KMS-11 (cell line): ENCODE results near the gene ERICH4.

Source experiments
- H2AFZ ChIP-seq: fragments of 200-600 bp; sonication (generic); 2 replicates; pipeline ENCODE4 v1.6.1; 2016; ENCODE audit warnings: antibody characterized with exemption, mixed run types, low read depth
- H3K27ac ChIP-seq: fragments of 200-600 bp; sonication (generic); 2 replicates; pipeline ENCODE4 v1.6.1; 2016; ENCODE audit warnings: mild to moderate bottlenecking, mixed run types
- H3K27me3 ChIP-seq: fragments of 200-600 bp; sonication (generic); 2 replicates; pipeline ENCODE4 v1.6.1; 2017; ENCODE audit warnings: mild to moderate bottlenecking, low read depth, mixed run types, moderate library complexity; ENCODE audit not compliant: insufficient read depth
- H3K36me3 ChIP-seq: fragments of 200-600 bp; sonication (generic); 2 replicates; pipeline ENCODE4 v1.6.1; 2017; ENCODE audit warnings: mild to moderate bottlenecking, mixed run types; ENCODE audit not compliant: insufficient read depth
- H3K4me1 ChIP-seq: fragments of 200-600 bp; sonication (generic); 2 replicates; pipeline ENCODE4 v1.6.1; 2016; ENCODE audit warnings: mild to moderate bottlenecking, low read depth, mixed run types; ENCODE audit not compliant: poor library complexity, severe bottlenecking
- H3K4me2 ChIP-seq: fragments of 200-600 bp; sonication (generic); 2 replicates; pipeline ENCODE4 v1.7.0; 2016; ENCODE audit warnings: mild to moderate bottlenecking, mixed run types
- H3K4me3 ChIP-seq: fragments of 200-600 bp; sonication (generic); IDR thresholded peaks from 2 replicates; pipeline ENCODE4 v1.6.1; 2017; ENCODE audit warnings: low read depth, low read length, mixed read lengths; ENCODE audit not compliant: insufficient read depth
- H3K79me2 ChIP-seq: fragments of 200-600 bp; sonication (generic); 2 replicates; pipeline ENCODE4 v1.6.1; 2016; ENCODE audit warnings: low read depth, mixed run types; ENCODE audit not compliant: insufficient read depth
- H3K9ac ChIP-seq: fragments of 200-600 bp; sonication (generic); 2 replicates; pipeline ENCODE4 v1.6.1; 2016; ENCODE audit warnings: mild to moderate bottlenecking, mixed run types
- H4K20me1 ChIP-seq: fragments of 200-600 bp; sonication (generic); 2 replicates; pipeline ENCODE4 v1.6.1; 2016; ENCODE audit warnings: mild to moderate bottlenecking, mixed run types; ENCODE audit not compliant: insufficient read depth
- CTCF ChIP-seq: fragments of 200-600 bp; sonication (generic); conservative IDR thresholded peaks from 2 replicates; pipeline ENCODE4 v1.6.1; 2017; ENCODE audit warnings: low read depth, mild to moderate bottlenecking, antibody characterized with exemption, low read length, moderate library complexity, mixed read lengths

ERICH4 gene

GRCh38 chr19:41435936-41436673 is 6.9 kb upstream of the ERICH4 start:
- Histone ChIP-seq H3K4me1 (peaks cover 15% of the 10 kb centered on the region), H3K9ac (no peak overlapping the region), H3K27me3 (no peaks in the 10 kb centered on the region), H3K4me3 (no peak overlapping the region), H2AFZ (no peak overlapping the region), H3K4me2 (no peak overlapping the region), H4K20me1 (no peaks in the 10 kb centered on the region), H3K27ac (no peak overlapping the region), H3K79me2 (peaks cover 12% of the 10 kb centered on the region; the same call in 1 of the 2 replicates), H3K36me3 (no peaks in the 10 kb centered on the region)
- no peak for TF ChIP-seq CTCF

GRCh38 chr19:41436674-41436951 is 6.3 kb upstream of the ERICH4 start:
- no peak overlapping the region for H3K4me3 ChIP-seq
- no peak overlapping the region for H3K27ac ChIP-seq
- no peaks in the 10 kb centered on the region for H4K20me1 ChIP-seq
- H2AFZ ChIP-seq, result no peak overlapping the region
- H3K27me3 ChIP-seq, result no peaks in the 10 kb centered on the region
- peaks cover 12% of the 10 kb centered on the region; the same call in 1 of the 2 replicates for H3K79me2 ChIP-seq
- TF ChIP-seq CTCF, result no peak
- no peak overlapping the region for H3K9ac ChIP-seq
- no peaks in the 10 kb centered on the region for H3K36me3 ChIP-seq
- H3K4me2 ChIP-seq, result no peak overlapping the region
- peaks cover 15% of the 10 kb centered on the region for H3K4me1 ChIP-seq

GRCh38 chr19:41437944-41438574 is 4.9 kb upstream of the ERICH4 start:
- no peak overlapping the region for H3K4me3 ChIP-seq
- H3K9ac ChIP-seq, result no peak overlapping the region
- peaks cover 15% of the 10 kb centered on the region for H3K4me1 ChIP-seq

GRCh38 chr19:41439441-41440222 is 3.3 kb upstream of the ERICH4 start, which contains the start of gene DMAC2:
Gene DMAC2, minus strand, starts transcription at chr19:41439912. Its CDS starts 13 bp downstream, at chr19:41439899.
- Histone ChIP-seq H3K36me3 (no peaks in the 10 kb centered on the region), H3K9ac (peak within 1 kb of the TSS; percentile 67; the same call in 1 of the 2 replicates), H4K20me1 (no peaks in the 10 kb centered on the region), H2AFZ (peak within 1 kb of the TSS; percentile 73), H3K4me1 (peaks cover 15% of the 10 kb centered on the region), H3K4me3 (peak within 1 kb of the TSS; percentile 51), H3K27me3 (no peaks in the 10 kb centered on the region; the same call in 1 of the 2 replicates), H3K4me2 (peak within 1 kb of the TSS; percentile 66), H3K27ac (peak within 1 kb of the TSS; percentile 74), H3K79me2 (peaks cover 12% of the 10 kb centered on the region; the same call in 1 of the 2 replicates)
- TF ChIP-seq CTCF, result peak; percentile 72

More at GRCh38 chr19:41437944-41438574, 4.9 kb upstream of the ERICH4 start:
- Histone ChIP-seq H3K27me3 (no peaks in the 10 kb centered on the region; the same call in 1 of the 2 replicates), H4K20me1 (no peaks in the 10 kb centered on the region), H3K79me2 (peaks cover 12% of the 10 kb centered on the region; the same call in 1 of the 2 replicates), H3K4me2 (peak overlapping the region; percentile 66; the same call in 1 of the 2 replicates), H3K36me3 (no peaks in the 10 kb centered on the region), H2AFZ (no peak overlapping the region), H3K27ac (no peak overlapping the region)
- no peak for TF ChIP-seq CTCF
